OCI-LY3 (cell line): Measurements from ENCODE around the gene PARVA.

Experiments used
- H2AFZ ChIP-seq: fragments of 200-600, 300-600 bp; shearing (Covaris generic); 2 replicates; pipeline ENCODE4 v1.6.0; 2014; ENCODE audit warnings: antibody characterized with exemption, low read depth, low read length
- H3K27ac ChIP-seq: fragments of 200-600, 300-600 bp; sonication (generic); 2 replicates; pipeline ENCODE4 v1.5.1; 2014; ENCODE audit warnings: mild to moderate bottlenecking, low read length, moderate library complexity, mixed read lengths
- H3K27me3 ChIP-seq: fragments of 200-600, 300-600 bp; sonication (generic); 2 replicates; pipeline ENCODE4 v1.6.1; 2014; ENCODE audit warnings: low read depth, low read length, mixed read lengths
- H3K36me3 ChIP-seq: fragments of 200-600, 300-600 bp; sonication (generic); replicated peaks from 2 replicates; pipeline ENCODE3; 2014; ENCODE audit warnings: low read depth, low read length, mixed read lengths
- H3K4me1 ChIP-seq: fragments of 300-600, 200-600 bp; sonication (generic); 2 replicates; pipeline ENCODE4 v1.6.1; 2014; ENCODE audit warnings: low read length, mixed read lengths
- H3K4me2 ChIP-seq: fragments of 200-600, 300-600 bp; sonication (generic); 2 replicates; pipeline ENCODE4 v1.6.1; 2014; ENCODE audit warnings: low read length, mixed read lengths
- H3K4me3 ChIP-seq: fragments of 300-600, 200-600 bp; sonication (generic); 2 replicates; pipeline ENCODE4 v1.5.1; 2014; ENCODE audit warnings: antibody characterized with exemption, mild to moderate bottlenecking, low read length, moderate library complexity
- H3K79me2 ChIP-seq: fragments of 300-600, 200-600 bp; shearing (Covaris generic); 2 replicates; pipeline ENCODE4 v1.6.1; 2014; ENCODE audit warnings: mild to moderate bottlenecking, low read length, mixed read lengths
- H3K9ac ChIP-seq: fragments of 300-600, 200-600 bp; shearing (Covaris generic); 2 replicates; pipeline ENCODE4 v1.6.0; 2014; ENCODE audit warnings: mild to moderate bottlenecking, low read length, moderate library complexity
- H3K9me3 ChIP-seq: fragments of 200-600, 300-600 bp; shearing (Covaris generic); 2 replicates; pipeline ENCODE4 v1.6.1; 2014; ENCODE audit warnings: low read length, mixed read lengths; ENCODE audit not compliant: insufficient read depth
- H4K20me1 ChIP-seq: fragments of 200-600, 300-600 bp; sonication (generic); 2 replicates; pipeline ENCODE4 v1.6.1; 2016; ENCODE audit warnings: low read length, mixed read lengths; ENCODE audit not compliant: insufficient read depth
- CTCF ChIP-seq: fragments of 200-600, 300-600 bp; sonication (generic); IDR thresholded peaks from 2 replicates; pipeline ENCODE4 v1.5.1; 2014; ENCODE audit warnings: antibody characterized with exemption, low read length, low read depth
- EZH2phosphoT487 ChIP-seq: fragments of 200-600 bp; shearing (Covaris generic); IDR thresholded peaks from 2 replicates; pipeline ENCODE4 v1.6.1; 2018; ENCODE audit warnings: antibody characterized with exemption, mixed run types, low read depth

Gene PARVA

DNA sequence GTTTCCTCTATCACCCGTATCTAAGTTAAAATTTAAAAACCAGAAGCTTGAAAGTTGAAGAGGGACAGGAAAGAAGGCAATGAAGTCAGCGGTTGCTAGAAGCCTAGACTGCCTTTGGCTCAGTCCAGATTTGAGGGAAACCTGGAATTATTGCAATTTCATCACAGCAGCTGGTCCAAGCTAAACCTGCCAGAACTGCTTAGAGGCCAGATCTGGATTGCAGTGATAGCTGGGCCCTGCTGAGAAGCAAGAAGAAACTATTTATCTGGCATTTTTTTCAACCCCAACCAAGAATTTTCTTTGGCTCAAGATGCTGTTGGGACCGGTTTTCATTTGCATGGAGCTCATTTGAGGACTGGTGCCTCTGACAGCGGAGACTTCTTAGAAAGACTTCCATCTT, 175.3 kb downstream of the PARVA start:
- Histone ChIP-seq H3K36me3 (no peaks in the 10 kb centered on the region), H3K4me3 (no peak overlapping the region), H3K9me3 (no peaks in the 10 kb centered on the region), H3K9ac (no peak overlapping the region), H3K79me2 (no peaks in the 10 kb centered on the region), H3K27ac (no peak overlapping the region), H3K4me1 (no peaks in the 10 kb centered on the region), H3K4me2 (no peak overlapping the region), H3K27me3 (peaks cover 13% of the 10 kb centered on the region), H2AFZ (no peak overlapping the region), H4K20me1 (no peaks in the 10 kb centered on the region)
- TF ChIP-seq CTCF (no peak), EZH2phosphoT487 (no peak)

DNA sequence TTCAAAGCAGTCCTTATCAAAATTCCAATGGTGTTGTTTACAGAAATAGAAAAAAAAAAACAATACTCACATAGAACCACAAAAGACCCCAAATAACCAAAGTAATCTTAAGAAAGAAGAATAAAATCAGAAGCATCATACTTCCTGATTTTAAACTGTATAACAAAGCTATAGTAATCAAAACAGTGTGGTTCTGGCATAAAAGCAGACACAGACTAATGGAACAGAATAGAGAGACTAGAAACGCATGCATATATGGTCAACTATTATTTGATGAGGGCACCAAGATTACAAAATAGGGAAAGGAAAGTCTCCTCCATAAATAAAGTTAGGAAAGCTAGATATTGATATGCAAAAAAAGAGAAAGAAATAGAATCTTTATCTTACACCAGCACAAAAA, 176.8 kb downstream of the PARVA start:
- Histone ChIP-seq H3K4me1 (no peaks in the 10 kb centered on the region), H4K20me1 (no peaks in the 10 kb centered on the region), H3K27ac (no peak overlapping the region), H3K9ac (no peak overlapping the region), H3K4me2 (no peak overlapping the region), H3K27me3 (peaks cover 18% of the 10 kb centered on the region), H3K9me3 (no peaks in the 10 kb centered on the region), H2AFZ (no peak overlapping the region), H3K36me3 (no peaks in the 10 kb centered on the region), H3K79me2 (no peaks in the 10 kb centered on the region), H3K4me3 (no peak overlapping the region)
- TF ChIP-seq CTCF, result no peak
- no peak for TF ChIP-seq EZH2phosphoT487

DNA sequence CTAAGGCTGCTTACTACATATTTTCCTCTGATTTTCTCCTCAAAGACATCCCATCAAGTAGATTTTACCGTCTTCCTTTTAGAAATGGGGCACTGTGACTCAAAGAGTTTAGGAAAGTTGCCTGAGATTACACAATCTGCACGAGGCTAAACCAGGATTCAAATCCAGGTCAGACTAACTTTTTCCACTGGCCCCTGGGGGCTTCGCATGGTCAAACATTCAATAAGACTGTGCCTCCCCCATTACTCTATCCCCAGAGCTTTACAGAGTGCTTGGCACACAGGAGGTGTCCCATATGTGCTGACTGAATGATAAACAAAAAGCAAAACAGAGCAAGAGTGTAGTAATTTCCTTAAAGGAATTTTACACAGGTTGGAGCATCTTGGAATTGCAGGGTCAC, 178.8 kb downstream of the PARVA start:
- Histone ChIP-seq H3K79me2 (no peaks in the 10 kb centered on the region), H3K4me1 (no peaks in the 10 kb centered on the region), H3K4me2 (no peak overlapping the region), H3K27ac (no peak overlapping the region), H3K36me3 (no peaks in the 10 kb centered on the region), H3K27me3 (peaks cover 22% of the 10 kb centered on the region), H3K4me3 (no peak overlapping the region), H3K9ac (no peak overlapping the region), H3K9me3 (no peaks in the 10 kb centered on the region), H4K20me1 (no peaks in the 10 kb centered on the region), H2AFZ (no peak overlapping the region)
- TF ChIP-seq CTCF (no peak), EZH2phosphoT487 (no peak)

- no peaks in the 10 kb centered on the region for H3K9me3 ChIP-seq
- no peaks in the 10 kb centered on the region for H3K36me3 ChIP-seq
- TF ChIP-seq EZH2phosphoT487 (no peak), CTCF (no peak)
- no peaks in the 10 kb centered on the region for H3K79me2 ChIP-seq
- no peak overlapping the region for H3K27ac ChIP-seq
- no peak overlapping the region for H3K4me2 ChIP-seq
- H3K27me3 ChIP-seq, result peaks cover 22% of the 10 kb centered on the region
- H3K9ac ChIP-seq, result no peak overlapping the region
- no peaks in the 10 kb centered on the region for H3K4me1 ChIP-seq
- H3K4me3 ChIP-seq, result no peak overlapping the region
- H4K20me1 ChIP-seq, result no peaks in the 10 kb centered on the region
- no peak overlapping the region for H2AFZ ChIP-seq
These were observed 179.5 kb downstream of the PARVA start for GRCh38 chr11:12556788-12557384.
